Amygdala (tissue), 56 donors: Measurements from ENCODE around the gene TIMM13.
A peak's percentile ranks its signal among the peaks of the same experiment; 100 is the strongest.
"Not testable (repeated sequence)": the region's sequence is repeated elsewhere in the genome, so short reads cannot be mapped to it uniquely, and the experiment has no call there.

Experiments
- DNase-seq, 56 donors: peaks; one replicate each; lab custom pipeline; 2025; lab: John Stamatoyannopoulos, UW

Gene TIMM13

DNA sequence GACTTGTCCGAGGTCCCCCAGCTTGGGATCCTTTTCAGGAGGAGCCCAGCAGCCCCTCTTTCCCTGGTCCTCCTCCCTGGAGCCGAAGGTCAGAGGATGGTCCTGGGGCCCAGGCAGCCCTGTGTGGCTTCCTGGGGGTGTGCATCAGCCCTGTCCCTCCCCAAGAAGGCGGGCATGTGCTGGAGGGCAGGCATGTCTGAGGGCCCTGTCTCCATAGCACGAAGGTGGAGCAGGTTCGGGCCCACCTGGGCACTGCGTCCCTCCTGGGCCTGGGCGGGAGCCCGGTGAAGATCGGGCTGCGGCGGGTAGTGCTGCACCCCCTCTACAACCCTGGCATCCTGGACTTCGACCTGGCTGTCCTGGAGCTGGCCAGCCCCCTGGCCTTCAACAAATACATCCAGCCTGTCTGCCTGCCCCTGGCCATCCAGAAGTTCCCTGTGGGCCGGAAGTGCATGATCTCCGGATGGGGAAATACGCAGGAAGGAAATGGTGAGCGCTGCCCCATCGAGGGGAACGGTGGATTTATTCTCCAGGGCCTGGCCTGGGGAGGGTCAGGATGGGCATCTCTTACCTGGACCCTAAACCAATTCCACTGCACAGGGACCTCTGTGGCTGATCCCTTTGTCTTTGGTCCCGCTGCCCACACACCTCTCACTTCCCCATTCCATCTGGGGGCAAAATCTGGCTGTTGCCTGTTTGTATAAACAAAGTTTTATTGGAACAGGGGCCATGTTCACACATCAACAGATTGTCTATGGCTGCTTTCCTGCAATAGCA lies 10.9 kb downstream of the TIMM13 start:
- no peak for DNase-seq

DNA sequence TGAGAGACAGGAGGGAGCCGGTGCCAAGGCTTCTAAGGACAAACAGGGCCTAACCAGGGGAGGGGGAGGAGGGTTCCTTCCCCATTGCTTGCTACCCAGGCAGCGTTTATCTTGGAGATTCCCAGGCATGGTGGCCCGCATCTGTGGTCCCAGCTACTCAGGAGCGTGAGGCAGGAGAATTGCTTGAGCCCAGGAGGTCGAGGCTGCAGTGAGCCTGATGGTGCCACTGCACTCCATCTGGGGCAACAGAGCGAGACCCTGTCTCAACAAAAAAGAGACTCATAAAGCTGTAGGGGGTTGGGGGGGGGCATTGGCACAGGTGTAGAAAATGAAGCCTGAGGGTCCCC lies 11.4 kb downstream of the TIMM13 start:
- DNase-seq, result no peak

DNA sequence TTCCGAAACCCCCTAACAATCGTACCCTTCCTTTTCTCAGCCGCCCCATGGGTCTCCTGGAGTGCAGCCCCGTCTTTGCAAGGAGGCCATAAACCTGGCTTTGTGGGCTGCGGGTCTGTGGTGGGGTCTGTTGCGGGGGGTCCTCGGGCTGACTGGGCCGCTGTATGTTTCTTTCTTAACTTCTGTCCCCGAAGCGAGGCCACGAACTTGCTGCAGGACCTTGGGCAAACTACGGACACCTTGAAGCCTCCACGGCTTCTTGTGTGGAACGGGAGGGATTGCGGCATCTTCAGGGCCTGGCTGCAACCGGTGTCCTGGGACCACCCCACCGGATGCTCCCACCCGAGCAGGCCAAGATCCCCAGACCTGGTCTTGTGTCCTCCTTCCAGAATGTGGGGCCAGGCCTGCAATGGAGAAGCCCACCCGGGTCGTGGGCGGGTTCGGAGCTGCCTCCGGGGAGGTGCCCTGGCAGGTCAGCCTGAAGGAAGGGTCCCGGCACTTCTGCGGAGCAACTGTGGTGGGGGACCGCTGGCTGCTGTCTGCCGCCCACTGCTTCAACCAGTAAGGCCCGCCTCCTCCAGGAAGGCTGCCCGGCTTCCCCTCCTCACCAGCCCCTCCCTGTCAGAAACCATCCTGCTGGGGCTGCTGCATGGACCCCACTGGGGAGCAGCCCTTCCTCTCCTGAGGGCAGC lies 12.0 kb downstream of the TIMM13 start:
- no peak for DNase-seq

DNA sequence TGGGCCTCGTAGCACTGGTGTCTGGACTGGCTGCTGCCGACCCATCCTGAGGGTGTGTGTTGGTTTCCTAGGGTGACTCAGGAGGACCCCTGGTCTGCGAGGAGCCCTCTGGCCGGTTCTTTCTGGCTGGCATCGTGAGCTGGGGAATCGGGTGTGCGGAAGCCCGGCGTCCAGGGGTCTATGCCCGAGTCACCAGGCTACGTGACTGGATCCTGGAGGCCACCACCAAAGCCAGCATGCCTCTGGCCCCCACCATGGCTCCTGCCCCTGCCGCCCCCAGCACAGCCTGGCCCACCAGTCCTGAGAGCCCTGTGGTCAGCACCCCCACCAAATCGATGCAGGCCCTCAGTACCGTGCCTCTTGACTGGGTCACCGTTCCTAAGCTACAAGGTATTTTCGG lies 13.8 kb downstream of the TIMM13 start:
- no peak for DNase-seq

DNA sequence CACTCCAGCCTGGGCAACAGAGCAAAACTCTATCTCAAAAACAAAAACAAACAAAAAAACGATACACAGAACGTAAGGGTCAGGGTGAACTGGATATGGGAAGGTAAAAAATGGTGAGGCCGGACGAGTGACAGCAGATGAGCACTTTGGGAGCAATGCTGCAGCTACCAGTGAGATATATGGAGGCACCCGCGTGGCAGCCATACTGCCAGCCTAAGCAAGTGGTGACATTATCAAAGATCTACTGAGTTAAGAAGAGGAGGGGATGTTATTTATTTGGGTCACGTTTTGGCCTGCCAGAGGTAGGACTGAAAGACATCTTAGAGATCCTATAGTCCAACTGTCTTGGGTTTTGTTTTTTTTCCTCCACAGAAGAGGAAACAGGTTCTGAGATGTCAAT lies 14.2 kb downstream of the TIMM13 start:
- DNase-seq, result no peak

DNA sequence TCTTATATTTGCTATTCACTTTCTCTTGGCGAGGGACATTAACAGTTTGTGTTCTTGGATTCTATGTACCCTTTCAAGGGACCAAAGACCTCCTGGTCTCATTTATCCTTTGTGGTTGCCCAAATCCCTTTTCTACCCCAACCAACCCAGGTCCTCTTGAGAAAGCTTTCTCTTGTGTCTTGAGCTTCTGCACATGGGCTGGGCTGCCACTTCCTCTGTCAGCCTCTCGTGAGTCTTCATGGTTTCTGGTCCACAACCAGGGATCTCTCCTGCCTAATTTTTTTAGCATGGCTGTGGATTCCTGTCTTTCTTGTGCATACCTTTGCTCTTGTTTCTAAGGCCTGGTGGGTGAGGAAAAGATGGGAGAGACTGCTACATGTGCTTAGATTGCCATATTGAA lies 14.9 kb downstream of the TIMM13 start:
- DNase-seq, result no peak

DNA sequence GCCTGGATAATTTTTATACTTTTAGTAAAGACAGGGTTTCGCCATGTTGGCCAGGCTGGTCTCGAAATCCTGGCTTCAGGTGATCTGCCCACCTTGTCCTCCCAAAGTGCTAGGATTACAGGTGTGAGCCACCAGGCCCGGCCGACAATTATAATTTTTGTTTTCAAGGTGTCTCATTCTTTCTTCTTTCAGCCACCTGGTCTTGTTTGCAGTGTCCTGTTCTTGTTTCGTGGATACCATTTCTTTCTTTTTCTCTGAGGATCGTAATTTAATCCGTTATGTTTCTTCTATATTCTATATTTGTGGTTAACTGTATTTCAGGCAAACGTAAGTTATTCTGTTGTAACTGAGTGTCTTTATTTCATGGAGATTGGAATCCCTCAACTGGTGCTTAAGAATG lies 15.7 kb downstream of the TIMM13 start:
- no peak for DNase-seq

DNA sequence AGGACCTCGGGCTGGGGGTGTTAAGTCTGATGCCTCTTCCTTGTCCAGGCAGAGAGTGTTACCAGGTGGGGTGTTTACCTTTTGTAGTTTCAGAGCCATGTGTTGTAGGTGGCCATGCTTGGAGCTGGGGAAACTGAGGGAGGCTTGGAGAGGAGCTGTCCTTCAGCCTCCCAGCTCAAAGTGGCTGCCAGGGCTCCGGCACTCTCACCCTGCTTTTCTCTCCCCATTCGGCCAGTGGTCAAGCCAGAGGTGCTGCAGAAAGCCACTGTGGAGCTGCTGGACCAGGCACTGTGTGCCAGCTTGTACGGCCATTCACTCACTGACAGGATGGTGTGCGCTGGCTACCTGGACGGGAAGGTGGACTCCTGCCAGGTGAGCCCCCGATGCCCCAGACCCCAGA lies 17.4 kb downstream of the TIMM13 start:
- no peak for DNase-seq

DNA sequence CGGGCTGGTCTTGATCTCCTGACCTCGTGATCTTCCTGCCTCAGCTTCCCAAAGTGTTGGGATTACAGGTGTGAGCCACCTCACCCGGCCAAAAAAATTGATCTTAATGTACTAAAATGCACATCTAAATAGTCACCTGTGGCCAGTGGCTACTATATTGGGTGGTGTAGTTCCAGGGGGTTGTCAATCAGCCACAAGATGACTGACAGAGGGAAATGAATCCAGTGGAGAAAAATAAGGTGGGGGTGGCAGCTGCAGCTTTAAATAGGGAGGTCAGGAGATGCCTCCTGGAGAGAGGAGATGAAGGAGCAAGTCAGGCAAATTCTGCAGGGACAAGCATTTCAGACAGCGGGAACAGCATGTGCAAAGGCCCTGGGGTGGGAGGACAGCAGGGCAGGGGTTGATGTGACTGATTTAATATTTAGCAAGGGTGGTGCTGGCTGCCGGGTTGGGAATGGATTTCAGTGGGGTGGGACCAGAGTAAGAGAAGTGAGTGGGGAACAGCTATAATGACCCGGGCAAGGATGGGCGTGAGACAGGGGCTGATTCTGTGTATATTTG lies 18.0 kb downstream of the TIMM13 start:
- DNase-seq, result no peak

DNA sequence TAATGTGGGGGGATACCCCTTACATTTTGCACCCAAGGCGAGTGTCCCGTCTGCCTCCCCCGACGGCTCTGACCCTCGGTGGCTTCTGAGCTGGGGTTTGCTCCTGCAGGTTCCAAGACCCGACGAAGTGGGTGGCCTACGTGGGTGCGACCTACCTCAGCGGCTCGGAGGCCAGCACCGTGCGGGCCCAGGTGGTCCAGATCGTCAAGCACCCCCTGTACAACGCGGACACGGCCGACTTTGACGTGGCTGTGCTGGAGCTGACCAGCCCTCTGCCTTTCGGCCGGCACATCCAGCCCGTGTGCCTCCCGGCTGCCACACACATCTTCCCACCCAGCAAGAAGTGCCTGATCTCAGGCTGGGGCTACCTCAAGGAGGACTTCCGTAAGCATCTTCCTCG lies 19.1 kb downstream of the TIMM13 start:
- DNase-seq, result no peak

DNA sequence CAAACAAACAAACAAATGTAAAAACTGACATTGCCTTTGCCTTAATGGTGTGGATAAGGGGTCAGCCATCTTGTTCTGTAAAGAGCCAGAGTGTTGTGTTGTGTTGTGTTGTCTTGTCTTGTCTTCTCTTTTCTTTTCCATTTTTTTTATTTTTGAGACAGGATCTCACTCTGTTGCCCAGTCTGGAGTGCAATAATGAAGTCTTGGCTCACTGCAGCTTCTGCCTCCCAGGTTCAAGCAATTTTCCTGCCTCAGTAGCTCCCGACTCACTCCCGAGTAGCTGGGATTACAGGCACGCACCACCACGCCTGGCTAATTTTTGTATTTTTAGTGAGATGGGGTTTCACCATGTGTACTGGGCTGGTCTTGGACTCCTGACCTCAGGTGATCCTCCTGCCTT lies 27.8 kb downstream of the TIMM13 start:
- DNase-seq, result no peak

DNA sequence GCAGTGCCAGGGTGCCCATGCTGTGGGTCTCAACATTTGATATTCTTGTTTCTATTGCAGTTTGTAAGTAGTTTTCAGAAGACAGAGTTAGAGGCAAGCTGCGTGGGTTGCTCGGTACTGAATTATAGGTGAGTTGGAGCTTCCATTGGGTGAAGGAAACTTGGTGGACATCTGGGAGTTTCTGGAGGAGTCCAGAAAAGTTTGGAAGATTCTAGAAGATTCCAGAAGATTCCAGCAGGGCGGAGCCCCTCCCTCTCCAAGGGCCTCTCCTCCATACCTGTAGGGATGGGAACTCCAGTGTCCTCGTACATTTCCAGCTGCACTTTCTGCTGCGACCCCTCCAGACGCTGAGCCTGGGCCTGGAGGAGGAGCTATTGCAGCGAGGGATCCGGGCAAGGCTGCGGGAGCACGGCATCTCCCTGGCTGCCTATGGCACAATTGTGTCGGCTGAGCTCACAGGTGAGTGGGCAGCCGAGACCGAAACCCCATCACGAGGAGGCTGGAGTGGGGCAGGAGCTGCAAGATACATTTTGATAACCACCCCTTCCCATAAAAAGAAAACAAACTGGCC lies 28.6 kb downstream of the TIMM13 start:
- no peak for DNase-seq

DNA sequence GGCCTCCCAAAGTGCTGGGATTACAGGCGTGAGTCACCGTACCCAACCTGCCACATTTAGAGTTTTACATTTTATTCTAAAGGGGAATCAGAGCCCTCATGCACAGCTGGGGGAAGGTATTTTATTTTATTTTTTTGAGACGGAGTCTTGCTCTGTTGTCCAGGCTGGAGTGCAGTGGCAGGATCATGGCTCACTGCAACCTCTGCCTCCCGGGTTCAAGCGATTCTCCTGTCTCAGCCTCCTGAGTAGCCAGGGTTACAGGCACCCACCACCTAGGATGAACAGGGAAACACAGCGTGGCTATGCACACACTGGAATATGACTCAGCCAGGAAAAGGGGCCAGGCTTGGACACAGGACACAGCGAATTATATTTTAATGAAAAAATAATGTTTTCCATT lies 30.2 kb downstream of the TIMM13 start:
- DNase-seq, result not testable (repeated sequence)

DNA sequence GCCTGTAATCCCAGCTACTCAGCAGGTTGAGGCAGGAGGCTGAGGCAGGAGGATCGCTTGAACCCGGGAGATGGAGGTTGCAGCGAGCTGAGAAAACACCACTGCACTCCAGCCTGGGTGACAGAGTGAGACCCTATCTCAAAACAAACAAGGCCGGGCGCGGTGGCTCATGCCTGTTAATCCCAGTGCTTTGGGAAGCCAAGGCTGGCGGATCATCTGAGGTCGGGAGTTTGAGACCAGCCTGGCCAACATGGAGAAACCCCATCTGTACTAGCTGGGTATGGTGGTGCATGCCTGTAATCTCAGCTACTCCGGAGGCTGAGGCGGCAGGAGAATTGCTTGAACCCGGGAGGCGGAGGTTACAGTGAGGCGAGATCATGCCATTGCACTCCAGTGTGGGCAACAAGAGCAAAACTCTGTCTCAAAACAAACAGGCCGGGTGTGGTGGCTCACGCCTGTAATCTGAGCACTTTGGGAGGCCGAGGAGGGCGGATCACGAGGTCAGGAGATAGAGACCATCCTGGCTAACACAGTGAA lies 32.0 kb downstream of the TIMM13 start:
- not testable (repeated sequence) for DNase-seq

DNA sequence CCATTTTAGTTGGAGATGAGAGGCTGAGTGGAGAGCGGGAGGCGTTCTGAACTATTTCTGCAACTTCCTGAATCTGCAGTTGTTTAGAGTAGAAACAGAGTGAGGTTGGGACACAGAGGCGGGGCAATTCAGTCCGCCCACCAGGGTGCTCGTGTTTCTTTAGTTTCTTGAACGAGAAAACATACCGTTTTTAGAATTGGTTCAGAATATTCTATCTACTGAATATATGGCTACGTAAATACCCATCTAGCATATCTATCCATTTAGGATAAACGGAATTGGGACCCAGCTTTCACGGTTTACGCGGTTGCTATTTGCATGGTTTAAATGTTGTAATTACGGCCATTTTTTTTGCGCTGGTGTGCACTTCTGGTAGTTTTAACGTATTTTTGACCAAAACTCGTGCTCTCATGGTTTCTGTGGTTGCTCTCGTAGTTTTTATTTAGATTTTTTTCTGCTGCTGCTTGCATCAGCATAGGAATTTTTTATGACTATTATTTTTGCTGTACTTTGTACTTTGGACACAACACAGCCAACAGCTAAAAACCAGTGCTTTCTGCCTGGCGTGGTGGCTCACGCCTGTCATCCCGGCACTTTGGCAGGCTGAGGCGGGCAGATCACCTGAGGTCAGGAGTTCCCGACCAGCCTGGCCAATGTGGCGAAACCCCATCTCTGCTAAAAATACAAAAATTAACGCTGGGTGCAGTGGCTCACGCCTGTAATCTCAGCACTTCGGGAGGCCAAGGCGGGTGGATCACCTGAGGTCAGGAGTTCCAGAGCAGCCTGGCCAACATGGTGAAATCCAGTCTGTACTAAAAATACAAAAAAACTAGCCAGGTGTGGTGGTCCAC lies 32.7 kb downstream of the TIMM13 start:
- DNase-seq, result peak in 3 of 56 donors; percentile 3 to 37 (median 3)

DNA sequence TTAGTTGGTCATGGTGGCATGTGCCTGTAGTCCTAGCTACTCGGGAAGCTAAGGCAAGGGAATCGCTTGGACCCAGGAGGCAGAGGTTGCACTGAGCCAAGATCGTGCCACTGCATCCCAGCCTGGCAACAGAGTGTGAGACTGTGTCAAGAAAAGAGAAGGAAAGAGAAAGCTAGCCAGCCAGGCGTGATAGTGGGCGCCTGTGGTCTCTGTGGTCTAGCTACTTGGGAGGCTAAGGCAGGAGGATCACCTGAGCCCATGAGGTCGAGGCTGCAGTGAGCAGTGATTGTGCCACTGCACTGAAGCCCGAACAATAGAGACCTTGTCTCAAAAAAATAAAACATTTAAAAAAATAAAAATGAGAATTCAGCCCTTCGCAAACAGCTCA lies 33.3 kb downstream of the TIMM13 start:
- DNase-seq, result no peak

DNA sequence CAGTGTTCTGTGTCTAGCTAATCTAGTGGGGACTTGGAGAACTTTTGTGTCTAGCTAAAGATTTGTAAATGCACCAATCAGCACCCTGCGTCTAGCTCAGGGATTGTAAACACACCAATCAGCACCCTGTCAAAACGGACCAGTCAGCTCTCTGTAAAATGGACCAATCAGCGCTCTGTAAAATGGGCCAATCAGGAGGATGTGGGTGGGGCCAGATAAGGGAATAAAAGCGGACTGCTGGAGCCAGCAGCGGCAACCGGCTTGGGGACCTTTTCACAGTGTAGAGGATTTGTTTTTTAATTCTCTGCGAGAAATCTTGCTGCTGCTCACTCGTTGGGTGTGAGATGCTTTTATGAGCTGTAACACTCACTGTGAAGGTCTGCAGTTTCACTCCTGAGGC lies 34.5 kb downstream of the TIMM13 start:
- peak in 1 of 56 donors; percentile 6 for DNase-seq

DNA sequence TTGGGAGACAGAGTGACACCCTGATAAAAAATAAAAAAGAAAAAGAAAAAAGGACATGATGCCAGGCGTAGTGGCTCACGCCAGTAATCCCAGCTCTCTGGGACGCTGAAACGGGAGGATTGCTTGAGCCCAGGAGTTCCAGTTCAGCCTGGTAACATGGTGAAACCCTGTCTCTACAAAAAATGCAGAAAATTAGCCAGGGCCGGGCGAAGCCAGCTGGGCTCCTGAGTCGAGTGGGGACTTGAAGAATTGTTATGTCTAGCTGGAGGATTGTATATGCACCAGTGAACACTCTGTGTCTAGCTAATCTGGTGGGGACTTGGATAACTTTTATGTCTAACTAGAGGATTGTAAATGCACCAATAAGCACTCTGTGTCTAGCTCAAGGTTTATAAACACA lies 35.0 kb downstream of the TIMM13 start:
- DNase-seq, result no peak

DNA sequence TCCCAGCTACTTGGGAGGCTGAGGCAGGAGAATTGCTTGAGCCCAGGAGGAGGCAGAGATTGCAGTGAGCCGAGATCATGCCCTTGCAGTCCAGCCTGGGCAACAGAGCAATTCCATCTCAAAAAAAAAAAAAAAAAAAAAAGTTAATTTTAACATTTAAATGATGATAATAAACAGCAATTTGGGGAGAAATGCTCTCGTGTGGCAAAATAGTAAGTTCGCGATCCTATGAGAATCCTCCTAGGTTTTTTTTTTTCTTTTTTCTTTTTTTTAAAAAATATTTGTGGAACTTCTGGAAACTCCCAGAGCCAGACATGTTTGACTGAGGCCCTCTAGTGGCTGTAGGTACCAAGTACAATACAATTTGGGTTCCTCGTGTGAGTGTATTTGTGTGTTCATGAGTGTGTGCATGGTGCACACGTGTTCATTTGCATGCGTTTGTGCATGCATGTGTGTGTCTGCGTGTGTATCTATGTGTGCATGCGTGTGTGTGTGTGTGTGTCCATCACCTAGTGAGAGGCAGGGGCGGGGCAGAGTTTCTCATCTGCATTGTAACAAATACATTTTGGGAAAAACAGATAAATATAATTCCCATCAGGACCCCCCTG lies 36.2 kb downstream of the TIMM13 start:
- peak in 24 of 56 donors; percentile 2 to 73 (median 12) for DNase-seq

DNA sequence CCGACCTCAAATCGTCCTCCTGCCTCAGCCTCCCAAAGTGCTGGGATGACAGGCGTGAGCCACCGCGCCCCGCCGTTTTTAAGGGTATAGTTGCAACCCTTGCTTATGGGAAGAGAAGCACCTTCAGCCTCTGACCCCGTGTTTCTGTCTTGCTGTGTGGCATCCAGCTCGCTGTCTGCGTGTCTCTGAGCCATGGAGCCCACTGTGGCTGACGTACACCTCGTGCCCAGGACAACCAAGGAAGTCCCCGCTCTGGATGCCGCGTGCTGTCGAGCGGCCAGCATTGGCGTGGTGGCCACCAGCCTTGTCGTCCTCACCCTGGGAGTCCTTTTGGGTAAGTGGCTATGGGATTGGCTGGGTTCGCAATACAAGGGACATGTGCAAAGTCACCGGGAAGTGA lies 37.8 kb downstream of the TIMM13 start:
- no peak for DNase-seq
